Parathyroid adenoma (tissue), 2 donors: ENCODE data around the gene HCCS.

Experiments used
- H2AFZ ChIP-seq: fragments of 300-600 bp; sonication (generic); one replicate; pipeline ENCODE4 v1.7.0; 2017; ENCODE audit warnings: antibody characterized with exemption, mild to moderate bottlenecking
- H3K27ac ChIP-seq: fragments of 300-600 bp; sonication (generic); one replicate; pipeline ENCODE4 v1.7.0; 2017
- H3K27me3 ChIP-seq: fragments of 300-600 bp; sonication (generic); one replicate; pipeline ENCODE4 v1.7.0; 2017; ENCODE audit warnings: low read length; ENCODE audit not compliant: control insufficient read depth, insufficient read depth
- H3K36me3 ChIP-seq: fragments of 300-600 bp; sonication (generic); one replicate; pipeline ENCODE4 v1.7.0; 2017; ENCODE audit warnings: low read length; ENCODE audit not compliant: control insufficient read depth, insufficient read depth
- H3K4me1 ChIP-seq: fragments of 300-600 bp; sonication (generic); one replicate; pipeline ENCODE4 v1.7.0; 2017; ENCODE audit warnings: control low read depth
- H3K4me2 ChIP-seq: fragments of 300-600 bp; sonication (generic); one replicate; pipeline ENCODE4 v1.7.0; 2017; ENCODE audit warnings: low read length
- H3K4me3 ChIP-seq: fragments of 300-600 bp; sonication (generic); one replicate; pipeline ENCODE4 v1.7.0; 2017; ENCODE audit warnings: low read depth, low read length
- H3K79me2 ChIP-seq: fragments of 300-600 bp; sonication (generic); one replicate; pipeline ENCODE4 v1.7.0; 2017; ENCODE audit warnings: control low read depth
- H3K9ac ChIP-seq: fragments of 300-600 bp; sonication (generic); one replicate; pipeline ENCODE4 v1.7.0; 2017; ENCODE audit warnings: mild to moderate bottlenecking
- H3K9me3 ChIP-seq: fragments of 300-600 bp; sonication (generic); one replicate; pipeline ENCODE4 v1.7.0; 2017; ENCODE audit warnings: low read length; ENCODE audit not compliant: control insufficient read depth
- CTCF ChIP-seq: fragments of 300-600 bp; sonication (generic); IDR thresholded peaks from one replicate; pipeline ENCODE4 v1.7.0; 2017; ENCODE audit warnings: antibody characterized with exemption, mild to moderate bottlenecking
- donor health status: primary hyperparathyroidism.

Gene HCCS

GRCh38 chrX:11105080-11105479 is 6.1 kb upstream of the HCCS start:
- no peak overlapping the region for H3K27ac ChIP-seq
- H3K4me1 ChIP-seq: peaks cover 6% of the 10 kb centered on the region
- H3K4me2 ChIP-seq: no peak overlapping the region
- no peak overlapping the region for H2AFZ ChIP-seq
- H3K27me3 ChIP-seq: no peaks in the 10 kb centered on the region
- no peak for TF ChIP-seq CTCF
- H3K9me3 ChIP-seq: no peaks in the 10 kb centered on the region
- H3K4me3 ChIP-seq: no peak overlapping the region
- H3K9ac ChIP-seq: no peak overlapping the region
- H3K79me2 ChIP-seq: no peaks in the 10 kb centered on the region
- no peaks in the 10 kb centered on the region for H3K36me3 ChIP-seq

GRCh38 chrX:11108253-11108941 is 2.7 kb upstream of the HCCS start:
- no peak for TF ChIP-seq CTCF
- H3K27me3 ChIP-seq: no peaks in the 10 kb centered on the region

GRCh38 chrX:11109968-11110367 is 1.2 kb upstream of the HCCS start:
- no peak for TF ChIP-seq CTCF
- no peaks in the 10 kb centered on the region for H3K36me3 ChIP-seq
- H3K4me2 ChIP-seq: no peak overlapping the region
- H3K27ac ChIP-seq: no peak overlapping the region
- H3K9ac ChIP-seq: no peak overlapping the region
- no peaks in the 10 kb centered on the region for H3K79me2 ChIP-seq
- no peaks in the 10 kb centered on the region for H3K9me3 ChIP-seq
- H3K4me3 ChIP-seq: no peak overlapping the region
- no peak overlapping the region for H2AFZ ChIP-seq
- no peaks in the 10 kb centered on the region for H3K27me3 ChIP-seq
- H3K4me1 ChIP-seq: peaks cover 7% of the 10 kb centered on the region

More at GRCh38 chrX:11108253-11108941, 2.7 kb upstream of the HCCS start:
- Histone ChIP-seq H3K79me2 (no peaks in the 10 kb centered on the region), H3K4me3 (no peak overlapping the region), H3K27ac (no peak overlapping the region), H2AFZ (no peak overlapping the region), H3K4me1 (peaks cover 7% of the 10 kb centered on the region), H3K9ac (no peak overlapping the region), H3K4me2 (no peak overlapping the region), H3K9me3 (no peaks in the 10 kb centered on the region), H3K36me3 (no peaks in the 10 kb centered on the region)

- Histone ChIP-seq H3K9me3 (no peaks in the 10 kb centered on the region), H3K4me3 (peak overlapping the region; percentile 70), H3K27ac (peak overlapping the region; percentile 78)
These were observed 815 bp downstream of the HCCS start for GRCh38 chrX:11111947-11112346.

More at GRCh38 chrX:11111947-11112346, 815 bp downstream of the HCCS start:
- H3K4me2 ChIP-seq: peak overlapping the region; percentile 80
- peaks cover 7% of the 10 kb centered on the region for H3K4me1 ChIP-seq
- H2AFZ ChIP-seq: peak overlapping the region; percentile 75
- no peaks in the 10 kb centered on the region for H3K27me3 ChIP-seq
- no peak overlapping the region for H3K9ac ChIP-seq
- H3K79me2 ChIP-seq: no peaks in the 10 kb centered on the region
- TF ChIP-seq CTCF: no peak
- H3K36me3 ChIP-seq: no peaks in the 10 kb centered on the region
